HuH-7 (cell line): ENCODE data around the gene ANKRD55.
"Not testable (repeated sequence)": the region's sequence is repeated elsewhere in the genome, so short reads cannot be mapped to it uniquely, and the experiment has no call there.

Experiments used
- DNase-seq: peaks from one replicate; pipeline ENCODE4 v3.0.0; 2011; ENCODE audit warnings: low spot score

Gene ANKRD55

GRCh38 chr5:56102207-56102606 is 130.9 kb downstream of the ANKRD55 start:
- not testable (repeated sequence) for DNase-seq

- DNase-seq = no peak
These were observed 131.9 kb downstream of the ANKRD55 start for GRCh38 chr5:56101180-56101579.

GRCh38 chr5:56100439-56101176 is 132.5 kb downstream of the ANKRD55 start:
- DNase-seq = no peak

- no peak for DNase-seq
These were observed 133.8 kb downstream of the ANKRD55 start for GRCh38 chr5:56099346-56099745.

- no peak for DNase-seq
These were observed 136.1 kb downstream of the ANKRD55 start for GRCh38 chr5:56097055-56097454.

- DNase-seq = no peak
These were observed 137.5 kb downstream of the ANKRD55 start for GRCh38 chr5:56095579-56096102.

GRCh38 chr5:56094579-56095361 is 138.4 kb downstream of the ANKRD55 start:
- no peak for DNase-seq

GRCh38 chr5:56093970-56094369 is 139.2 kb downstream of the ANKRD55 start:
- DNase-seq = no peak

GRCh38 chr5:56092115-56092514 is 141.0 kb downstream of the ANKRD55 start:
- DNase-seq = no peak

- DNase-seq = no peak
These were observed 141.5 kb downstream of the ANKRD55 start for GRCh38 chr5:56091664-56092063.

GRCh38 chr5:56090793-56091460 is 142.2 kb downstream of the ANKRD55 start:
- DNase-seq = no peak

GRCh38 chr5:56088967-56089829 is 143.9 kb downstream of the ANKRD55 start:
- no peak for DNase-seq

GRCh38 chr5:56088431-56088949 is 144.6 kb downstream of the ANKRD55 start:
- DNase-seq = no peak

- no peak for DNase-seq
These were observed 147.9 kb downstream of the ANKRD55 start for GRCh38 chr5:56085193-56085592.

- no peak for DNase-seq
These were observed 149.8 kb downstream of the ANKRD55 start for GRCh38 chr5:56083286-56083854.

- not testable (repeated sequence) for DNase-seq
These were observed 152.0 kb downstream of the ANKRD55 start for GRCh38 chr5:56081053-56081642.

GRCh38 chr5:56080375-56081052 is 152.6 kb downstream of the ANKRD55 start:
- no peak for DNase-seq

- not testable (repeated sequence) for DNase-seq
These were observed 154.0 kb downstream of the ANKRD55 start for GRCh38 chr5:56079157-56079500.

GRCh38 chr5:56078278-56079156 is 154.6 kb downstream of the ANKRD55 start:
- DNase-seq = no peak
